SU-DHL-6 (cell line): ENCODE measurements around the gene DCXR.

Experiments
- EZH2phosphoT487 ChIP-seq: fragments of 200-600 bp; sonication (generic), shearing (Covaris generic); conservative IDR thresholded peaks from 2 replicates; pipeline ENCODE4 v1.6.1; 2018; ENCODE audit warnings: mild to moderate bottlenecking, antibody characterized with exemption, low read length, moderate library complexity, mixed read lengths
- TF ChIP-seq, protein P1 (sequence below): fragments of 200-600 bp; sonication (generic); IDR thresholded peaks from one replicate; pipeline ENCODE4 v1.5.1; 2017; ENCODE audit warnings: antibody characterized with exemption, mild to moderate bottlenecking, low read length, moderate library complexity; ENCODE audit not compliant: insufficient read depth, poor library complexity, severe bottlenecking

DNA sequence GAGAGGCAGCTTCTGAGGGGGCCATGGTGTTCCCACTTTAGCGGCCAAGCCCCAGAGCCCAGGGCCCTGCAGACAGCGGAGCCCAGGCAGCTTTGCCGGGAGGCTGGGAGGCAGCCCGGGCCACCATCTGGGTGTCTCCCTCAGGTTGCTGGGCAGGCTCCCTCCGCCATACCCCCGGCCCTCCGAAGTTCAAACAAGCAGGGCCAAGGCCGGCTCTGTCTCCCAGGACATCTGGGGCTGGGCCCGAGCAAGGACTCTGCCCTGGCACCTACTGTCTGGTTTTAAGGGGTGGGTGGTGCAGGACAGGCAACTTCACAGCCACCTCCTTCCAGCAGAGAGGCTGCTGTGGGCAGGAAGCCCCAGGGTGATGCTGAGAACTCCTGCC is 25.5 kb upstream of the DCXR start:
- TF ChIP-seq, protein P1, sequence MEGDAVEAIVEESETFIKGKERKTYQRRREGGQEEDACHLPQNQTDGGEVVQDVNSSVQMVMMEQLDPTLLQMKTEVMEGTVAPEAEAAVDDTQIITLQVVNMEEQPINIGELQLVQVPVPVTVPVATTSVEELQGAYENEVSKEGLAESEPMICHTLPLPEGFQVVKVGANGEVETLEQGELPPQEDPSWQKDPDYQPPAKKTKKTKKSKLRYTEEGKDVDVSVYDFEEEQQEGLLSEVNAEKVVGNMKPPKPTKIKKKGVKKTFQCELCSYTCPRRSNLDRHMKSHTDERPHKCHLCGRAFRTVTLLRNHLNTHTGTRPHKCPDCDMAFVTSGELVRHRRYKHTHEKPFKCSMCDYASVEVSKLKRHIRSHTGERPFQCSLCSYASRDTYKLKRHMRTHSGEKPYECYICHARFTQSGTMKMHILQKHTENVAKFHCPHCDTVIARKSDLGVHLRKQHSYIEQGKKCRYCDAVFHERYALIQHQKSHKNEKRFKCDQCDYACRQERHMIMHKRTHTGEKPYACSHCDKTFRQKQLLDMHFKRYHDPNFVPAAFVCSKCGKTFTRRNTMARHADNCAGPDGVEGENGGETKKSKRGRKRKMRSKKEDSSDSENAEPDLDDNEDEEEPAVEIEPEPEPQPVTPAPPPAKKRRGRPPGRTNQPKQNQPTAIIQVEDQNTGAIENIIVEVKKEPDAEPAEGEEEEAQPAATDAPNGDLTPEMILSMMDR, result no peak
- no peak for TF ChIP-seq EZH2phosphoT487
